Testis (tissue), 2 donors: ENCODE measurements around the gene PERM1.

Experiments
- POLR2A ChIP-seq: fragments of 450-650 bp; IDR thresholded peaks from one replicate; pipeline ENCODE4 v1.6.1; 2017; ENCODE audit warnings: antibody characterized with exemption, mild to moderate bottlenecking, moderate library complexity
- TF ChIP-seq, protein P1 (sequence below), 3 experiments: fragments of 450-650 bp in 2 of 3; fragments of 200-600 bp in 1 of 3; sonication (generic) in 1 of 3; IDR thresholded peaks; one replicate each; pipeline ENCODE4 v1.5.1; 2016 to 2019; ENCODE audit warnings: antibody characterized with exemption in 3 of 3, mild to moderate bottlenecking in 2 of 3, moderate library complexity in 1 of 3

DNA sequence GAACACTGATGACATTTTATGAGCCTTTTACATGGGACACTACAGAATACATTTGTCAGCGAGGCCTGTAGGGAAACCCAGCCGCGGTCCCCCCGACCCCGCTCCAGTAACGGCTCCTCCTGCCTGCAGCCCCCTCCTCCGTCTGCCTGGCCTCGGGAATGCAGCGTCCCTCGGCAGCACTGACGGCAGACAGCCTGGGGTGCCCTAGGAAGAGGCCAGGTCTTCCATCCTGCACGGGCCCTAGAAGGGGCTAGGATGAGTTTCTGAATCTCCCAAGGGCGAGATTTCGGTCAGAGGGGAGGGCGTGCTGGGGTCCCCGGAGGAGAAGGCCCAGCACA is 49.8 kb downstream of the PERM1 start:
- TF ChIP-seq, protein P1, sequence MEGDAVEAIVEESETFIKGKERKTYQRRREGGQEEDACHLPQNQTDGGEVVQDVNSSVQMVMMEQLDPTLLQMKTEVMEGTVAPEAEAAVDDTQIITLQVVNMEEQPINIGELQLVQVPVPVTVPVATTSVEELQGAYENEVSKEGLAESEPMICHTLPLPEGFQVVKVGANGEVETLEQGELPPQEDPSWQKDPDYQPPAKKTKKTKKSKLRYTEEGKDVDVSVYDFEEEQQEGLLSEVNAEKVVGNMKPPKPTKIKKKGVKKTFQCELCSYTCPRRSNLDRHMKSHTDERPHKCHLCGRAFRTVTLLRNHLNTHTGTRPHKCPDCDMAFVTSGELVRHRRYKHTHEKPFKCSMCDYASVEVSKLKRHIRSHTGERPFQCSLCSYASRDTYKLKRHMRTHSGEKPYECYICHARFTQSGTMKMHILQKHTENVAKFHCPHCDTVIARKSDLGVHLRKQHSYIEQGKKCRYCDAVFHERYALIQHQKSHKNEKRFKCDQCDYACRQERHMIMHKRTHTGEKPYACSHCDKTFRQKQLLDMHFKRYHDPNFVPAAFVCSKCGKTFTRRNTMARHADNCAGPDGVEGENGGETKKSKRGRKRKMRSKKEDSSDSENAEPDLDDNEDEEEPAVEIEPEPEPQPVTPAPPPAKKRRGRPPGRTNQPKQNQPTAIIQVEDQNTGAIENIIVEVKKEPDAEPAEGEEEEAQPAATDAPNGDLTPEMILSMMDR (IDR thresholded peaks at IDR 0.05), result no peak
- no peak for TF ChIP-seq POLR2A
